Right lobe of liver (tissue), 6 donors: ENCODE measurements around the gene ZNF787. TPM values are rescaled to one million over a fixed set of nuclear protein-coding genes. Genes with fewer than 3 reads are reported as not detected.

Experiments
- ATAC-seq, 4 donors: fragments of 200-7000 bp; cut with Tn5 transposase; one replicate each; pipeline ENCODE4 v1.9.1; 2020; ENCODE audit warnings: mild to moderate bottlenecking in 4 of 4, moderate library complexity in 4 of 4
- DNase-seq, 3 donors: peaks; one replicate each; pipeline ENCODE4 v3.0.0-alpha.2; 2020
- H3K27ac ChIP-seq, 3 donors: fragments of 200-600 bp; one replicate each; pipeline ENCODE4 v1.8.0; 2022
- H3K27me3 ChIP-seq, 2 donors: fragments of 200-600 bp; one replicate each; pipeline ENCODE4 v1.8.0; 2022
- H3K36me3 ChIP-seq, 4 donors: fragments of 200-600 bp; sonication (generic) in 1 of 4; one replicate each; pipeline versions ENCODE4 v1.5.1 to v1.8.0; 2017 to 2022; ENCODE audit warnings: control low read depth in 1 of 4
- H3K4me1 ChIP-seq, 4 donors: fragments of 200-600 bp; sonication (generic) in 1 of 4; one replicate each; pipeline versions ENCODE4 v1.5.1 to v1.8.0; 2017 to 2022; ENCODE audit warnings: control low read depth in 1 of 4
- H3K4me3 ChIP-seq, 3 donors: fragments of 200-600 bp; one replicate each; pipeline ENCODE4 v1.8.0; 2022
- H3K9me3 ChIP-seq, 4 donors: fragments of 200-600 bp; sonication (generic) in 1 of 4; one replicate each; pipeline versions ENCODE4 v1.5.1 to v1.8.0; 2017 to 2022; ENCODE audit warnings: control low read depth in 1 of 4
- POLR2A ChIP-seq: fragments of 450-650 bp; IDR thresholded peaks from one replicate; pipeline ENCODE4 v1.6.1; 2017; ENCODE audit warnings: antibody characterized with exemption, mild to moderate bottlenecking
- WGBS: methylation state at CpG from one replicate; pipeline ENCODE4 v1.1.6; 2018; ENCODE audit warnings: low coverage, low lambda C conversion rate; ENCODE audit not compliant: insufficient coverage; ENCODE audit errors: missing lambda C conversion rate; 5-methylcytosine and 5-hydroxymethylcytosine counted together
- intact Hi-C, 2 donors: fragments of 100-400 bp; cut with DNase I; formaldehyde crosslinking; loops; one replicate each; pipeline versions ENCODE4 v1.11.2 to v1.14.1; 2022
- total RNA-seq, 6 experiments: library from RNA; depleted of rRNA in 2 of 6; stranded (reverse); fragments of >200 nt in 2 of 6; fragmentation: NEBNext Ultra II Directional in 3 of 6; extraction: Animal tissue kit (Norgen Biotek cat#: 25700) in 3 of 6; gene quantifications; one replicate each; pipeline versions ENCODE4 v1.1.0 to v1.2.4, GENCODE V29; 2016 to 2023
- TF ChIP-seq, protein P1 (sequence below), 4 donors: fragments of 200-600 bp in 3 of 4; fragments of 450-650 bp in 1 of 4; IDR thresholded peaks; one replicate each; pipeline versions ENCODE4 v1.5.1 to v1.8.0; 2016 to 2022; ENCODE audit warnings: antibody characterized with exemption in 4 of 4, mild to moderate bottlenecking in 2 of 4
- donor health status: DM: no; HTN: yes; CAD: no.
- donor health status: DM: no; HTN: no; CAD: no.
- donor health status: DM: no; HTN: no; CAD: no.
- donor health status: DM: no; HTN: yes; CAD: no.
- donor health status: DM: no; HTN: yes; CAD: no.

The ZNF787 gene
- total RNA-seq, 6 experiments from 2014 or later, result 15.8 to 26.0 (median 22.5) TPM

DNA sequence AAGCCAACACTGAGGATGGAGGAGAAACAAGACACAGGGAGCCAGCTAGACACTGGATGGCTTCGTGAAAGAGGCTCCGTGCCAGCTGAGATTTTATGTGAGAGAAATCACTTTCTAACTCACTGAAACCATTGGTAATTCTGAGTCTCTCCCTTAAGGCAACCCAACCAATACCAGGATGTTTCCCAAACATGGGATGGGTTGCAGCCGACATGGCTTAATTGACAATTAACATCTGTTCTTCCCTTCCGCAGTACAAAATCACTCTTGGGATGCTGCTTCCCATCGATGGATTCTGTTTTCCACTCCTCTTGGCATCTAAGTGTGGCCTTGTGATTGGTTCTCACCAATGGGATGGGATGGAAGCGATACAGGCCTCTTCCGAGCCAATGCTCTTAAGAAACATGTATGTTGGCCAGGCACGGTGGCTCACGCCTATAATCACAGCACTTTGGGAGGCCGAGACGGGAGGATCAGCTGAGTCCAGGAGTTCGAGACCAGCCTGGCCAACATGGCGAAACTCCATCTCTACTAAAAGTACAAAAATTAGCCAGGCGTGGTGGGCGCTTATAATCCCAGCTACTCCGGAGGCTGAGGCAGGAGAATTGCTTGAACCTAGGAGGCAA is 2.3 kb upstream of the ZNF787 start:
- H3K36me3 ChIP-seq, result no peaks in the 10 kb centered on the region
- WGBS, result 76% methylated on average over 12 of the region's 16 CpGs
- H3K27me3 ChIP-seq, result no peaks in the 10 kb centered on the region
- ATAC-seq (no peak), DNase-seq (no peak)
- intact Hi-C loops, result no loop called here
- H3K9me3 ChIP-seq, result no peaks in the 10 kb centered on the region
- H3K4me3 ChIP-seq, result no peak overlapping the region
- H3K4me1 ChIP-seq, result peaks cover 0 to 19% (median 10%) of the 10 kb centered on the region in 4 donors
- TF ChIP-seq, protein P1, sequence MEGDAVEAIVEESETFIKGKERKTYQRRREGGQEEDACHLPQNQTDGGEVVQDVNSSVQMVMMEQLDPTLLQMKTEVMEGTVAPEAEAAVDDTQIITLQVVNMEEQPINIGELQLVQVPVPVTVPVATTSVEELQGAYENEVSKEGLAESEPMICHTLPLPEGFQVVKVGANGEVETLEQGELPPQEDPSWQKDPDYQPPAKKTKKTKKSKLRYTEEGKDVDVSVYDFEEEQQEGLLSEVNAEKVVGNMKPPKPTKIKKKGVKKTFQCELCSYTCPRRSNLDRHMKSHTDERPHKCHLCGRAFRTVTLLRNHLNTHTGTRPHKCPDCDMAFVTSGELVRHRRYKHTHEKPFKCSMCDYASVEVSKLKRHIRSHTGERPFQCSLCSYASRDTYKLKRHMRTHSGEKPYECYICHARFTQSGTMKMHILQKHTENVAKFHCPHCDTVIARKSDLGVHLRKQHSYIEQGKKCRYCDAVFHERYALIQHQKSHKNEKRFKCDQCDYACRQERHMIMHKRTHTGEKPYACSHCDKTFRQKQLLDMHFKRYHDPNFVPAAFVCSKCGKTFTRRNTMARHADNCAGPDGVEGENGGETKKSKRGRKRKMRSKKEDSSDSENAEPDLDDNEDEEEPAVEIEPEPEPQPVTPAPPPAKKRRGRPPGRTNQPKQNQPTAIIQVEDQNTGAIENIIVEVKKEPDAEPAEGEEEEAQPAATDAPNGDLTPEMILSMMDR (IDR thresholded peaks at IDR 0.05), result no peak
- no peak for TF ChIP-seq POLR2A
- no peak overlapping the region for H3K27ac ChIP-seq

DNA sequence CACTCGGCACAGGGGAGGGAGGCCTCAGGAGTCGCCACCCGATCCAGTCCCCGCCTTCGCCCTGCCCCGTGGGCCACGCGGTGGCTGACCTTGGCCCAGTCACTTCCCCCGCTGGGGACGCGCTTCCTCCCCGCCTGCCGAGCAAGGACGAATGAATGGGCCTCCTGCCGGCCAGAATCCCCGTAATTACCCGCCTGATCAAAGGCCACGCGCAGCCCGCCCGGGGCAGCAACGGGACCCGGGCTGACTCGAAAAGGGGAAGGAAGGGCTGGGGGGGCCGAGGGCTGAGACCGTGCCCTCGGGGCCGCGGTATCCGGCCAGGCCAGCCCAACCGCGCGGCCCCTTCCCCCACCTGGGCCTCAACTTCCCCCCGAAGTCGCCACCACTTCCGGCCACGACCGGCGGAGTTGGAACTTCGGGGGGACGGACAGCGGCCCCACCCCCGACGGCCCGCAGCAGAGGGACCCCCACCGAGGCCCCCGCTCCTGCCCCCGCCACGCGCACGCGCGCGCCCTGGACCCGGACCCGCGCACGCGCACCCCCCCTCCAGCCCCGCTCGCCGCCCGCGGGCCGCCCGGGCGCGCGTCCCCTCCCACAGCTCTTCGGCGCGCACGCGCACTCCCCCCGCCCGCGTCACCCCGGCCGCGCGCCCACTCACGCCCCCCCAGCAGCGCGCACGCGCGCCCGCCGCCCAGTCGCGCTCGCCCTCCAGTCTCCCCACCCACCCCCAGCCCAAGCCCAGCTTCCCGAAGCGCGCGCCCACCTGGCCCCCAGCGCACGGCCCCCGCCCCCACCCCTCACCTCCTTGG is 520 bp downstream of the ZNF787 start:
- Histone ChIP-seq H3K36me3 (no peaks in the 10 kb centered on the region), H3K4me1 (peaks cover 0 to 31% (median 17%) of the 10 kb centered on the region in 4 donors), H3K27ac (peak overlapping the region; percentile 76 to 93 (median 92)), H3K4me3 (peak overlapping the region; percentile 71 to 91 (median 88)), H3K9me3 (no peaks in the 10 kb centered on the region), H3K27me3 (no peaks in the 10 kb centered on the region)
- intact Hi-C loops, result no loop called here
- ATAC-seq (peak; percentile 70 to 75 (median 72)), DNase-seq (peak; percentile 95 to 96 (median 95))
- 0% methylated on average over 1 of the region's 99 CpGs for WGBS
- TF ChIP-seq, protein P1 (IDR thresholded peaks at IDR 0.05), result peak; percentile 5 to 35 (median 23)
- TF ChIP-seq POLR2A, result peak; percentile 86

DNA sequence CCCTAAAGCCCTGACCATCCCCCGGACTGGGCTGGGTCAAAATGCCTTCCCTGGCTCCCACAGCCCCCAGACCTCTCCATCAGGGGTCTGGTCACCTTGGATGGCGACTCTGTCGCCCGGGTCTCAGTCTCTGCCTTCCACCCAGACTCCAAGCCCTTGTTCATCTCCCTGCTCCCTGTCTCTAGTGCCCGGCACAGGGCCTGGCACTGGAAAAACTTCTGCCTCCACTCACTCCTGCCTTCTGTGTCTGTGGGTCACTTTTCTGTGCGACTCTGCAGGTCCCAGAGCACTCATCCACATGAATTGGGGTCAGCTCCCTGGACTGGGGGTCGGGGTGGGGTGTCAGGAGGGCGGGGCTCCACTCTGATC is 1.1 kb downstream of the ZNF787 start:
- DNase-seq (peak in 1 of 3 donors; percentile 23), ATAC-seq (peak in 1 of 4 donors; percentile 0)
- no peaks in the 10 kb centered on the region for H3K36me3 ChIP-seq
- peaks cover 0 to 31% (median 17%) of the 10 kb centered on the region in 4 donors for H3K4me1 ChIP-seq
- TF ChIP-seq POLR2A, result no peak
- TF ChIP-seq, protein P1 (IDR thresholded peaks at IDR 0.05), result no peak
- 5% methylated on average over 7 of the region's 8 CpGs for WGBS
- no peaks in the 10 kb centered on the region for H3K9me3 ChIP-seq
- H3K27me3 ChIP-seq, result no peaks in the 10 kb centered on the region
- H3K27ac ChIP-seq, result peak overlapping the region; percentile 76 to 93 (median 92)
- peak overlapping the region; percentile 71 to 91 (median 88) for H3K4me3 ChIP-seq
- intact Hi-C loops, result no loop called here

DNA sequence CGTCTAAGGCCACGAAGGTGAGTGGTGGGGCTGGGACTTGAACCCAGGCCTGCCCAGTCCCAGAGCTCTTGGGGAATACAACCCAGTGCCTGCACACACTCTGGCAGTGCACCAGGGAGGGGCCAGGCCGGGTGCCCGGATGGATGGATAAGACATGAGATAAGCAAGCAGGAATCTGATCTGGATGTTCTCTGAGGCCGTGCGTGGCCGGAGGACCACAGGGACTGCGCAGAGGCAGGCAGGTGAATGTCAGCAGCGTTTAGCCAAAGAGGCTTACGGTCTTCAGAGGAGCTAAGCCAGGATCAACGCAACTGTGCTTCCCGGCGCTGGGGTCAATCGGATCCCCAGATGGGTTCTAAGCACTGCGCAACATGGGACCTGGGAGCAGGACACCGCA is 1.5 kb downstream of the ZNF787 start:
- Histone ChIP-seq H3K4me1 (peaks cover 0 to 35% (median 20%) of the 10 kb centered on the region in 4 donors), H3K27me3 (no peaks in the 10 kb centered on the region), H3K36me3 (no peaks in the 10 kb centered on the region), H3K27ac (peak overlapping the region; percentile 76 to 93 (median 92)), H3K4me3 (peak overlapping the region; percentile 71 to 91 (median 88)), H3K9me3 (no peaks in the 10 kb centered on the region)
- DNase-seq (peak in 2 of 3 donors; percentile 65 to 75), ATAC-seq (peak in 1 of 4 donors; percentile 3)
- intact Hi-C loops, result no loop called here
- TF ChIP-seq POLR2A, result no peak
- TF ChIP-seq, protein P1 (IDR thresholded peaks at IDR 0.05), result no peak
- WGBS, result 13% methylated on average over 8 of the region's 16 CpGs
